HUES48 (cell line): ENCODE data around the gene PDE4B.

Source experiments
- H3K27ac ChIP-seq: one replicate; pipeline ENCODE4 v1.7.0; 2013; ENCODE audit warnings: low read depth, low read length, inconsistent platforms
- H3K27me3 ChIP-seq: 2 replicates; pipeline ENCODE4 v1.6.1; 2013; ENCODE audit warnings: mild to moderate bottlenecking, low read length; ENCODE audit not compliant: control insufficient read depth, insufficient read depth
- H3K36me3 ChIP-seq: 2 replicates; pipeline ENCODE4 v1.6.1; 2013; ENCODE audit warnings: low read length; ENCODE audit not compliant: control insufficient read depth, insufficient read depth
- H3K4me1 ChIP-seq: 2 replicates; pipeline ENCODE4 v1.6.1; 2013; ENCODE audit warnings: mild to moderate bottlenecking, low read length; ENCODE audit not compliant: control insufficient read depth, insufficient read depth
- H3K4me3 ChIP-seq: 2 replicates; pipeline ENCODE4 v1.5.1; 2013; ENCODE audit warnings: mild to moderate bottlenecking, low read depth, low read length
- H3K9ac ChIP-seq: 2 replicates; pipeline ENCODE4 v1.6.1; 2013; ENCODE audit warnings: mild to moderate bottlenecking, low read depth, low read length, moderate library complexity
- H3K9me3 ChIP-seq: 2 replicates; pipeline ENCODE4 v1.6.1; 2013; ENCODE audit warnings: low read length; ENCODE audit not compliant: control insufficient read depth, insufficient read depth

Gene PDE4B

GRCh38 chr1:66326867-66327266 is 534.2 kb downstream of the PDE4B start:
- no peak overlapping the region for H3K27ac ChIP-seq
- no peak overlapping the region for H3K9ac ChIP-seq
- H3K4me3 ChIP-seq, result no peak overlapping the region
- peaks cover 19% of the 10 kb centered on the region for H3K4me1 ChIP-seq
- no peaks in the 10 kb centered on the region for H3K36me3 ChIP-seq
- no peaks in the 10 kb centered on the region for H3K27me3 ChIP-seq
- no peaks in the 10 kb centered on the region for H3K9me3 ChIP-seq

GRCh38 chr1:66327588-66327987 is 534.9 kb downstream of the PDE4B start:
- peaks cover 25% of the 10 kb centered on the region for H3K4me1 ChIP-seq
- no peaks in the 10 kb centered on the region for H3K9me3 ChIP-seq
- H3K27me3 ChIP-seq, result no peaks in the 10 kb centered on the region
- H3K27ac ChIP-seq, result no peak overlapping the region
- no peak overlapping the region for H3K9ac ChIP-seq
- no peak overlapping the region for H3K4me3 ChIP-seq
- H3K36me3 ChIP-seq, result no peaks in the 10 kb centered on the region

GRCh38 chr1:66328896-66329295 is 536.2 kb downstream of the PDE4B start:
- no peak overlapping the region for H3K27ac ChIP-seq
- peaks cover 34% of the 10 kb centered on the region for H3K4me1 ChIP-seq
- H3K36me3 ChIP-seq, result no peaks in the 10 kb centered on the region
- no peak overlapping the region for H3K4me3 ChIP-seq
- H3K9ac ChIP-seq, result no peak overlapping the region
- H3K9me3 ChIP-seq, result no peaks in the 10 kb centered on the region
- no peaks in the 10 kb centered on the region for H3K27me3 ChIP-seq

- no peak overlapping the region for H3K9ac ChIP-seq
- H3K4me3 ChIP-seq, result no peak overlapping the region
- H3K27me3 ChIP-seq, result no peaks in the 10 kb centered on the region
- H3K27ac ChIP-seq, result no peak overlapping the region
- no peaks in the 10 kb centered on the region for H3K36me3 ChIP-seq
- H3K9me3 ChIP-seq, result no peaks in the 10 kb centered on the region
- peaks cover 48% of the 10 kb centered on the region for H3K4me1 ChIP-seq
These were observed 538.0 kb downstream of the PDE4B start for GRCh38 chr1:66330722-66331141.

- no peaks in the 10 kb centered on the region for H3K27me3 ChIP-seq
- peak overlapping the region; percentile 58 for H3K27ac ChIP-seq
- no peaks in the 10 kb centered on the region for H3K9me3 ChIP-seq
- H3K36me3 ChIP-seq, result no peaks in the 10 kb centered on the region; the same call in 1 of the 2 replicates
- peak overlapping the region; percentile 68 for H3K4me3 ChIP-seq
- peak overlapping the region; percentile 35; the same call in 1 of the 2 replicates for H3K9ac ChIP-seq
- peaks cover 58% of the 10 kb centered on the region for H3K4me1 ChIP-seq
These were observed 539.2 kb downstream of the PDE4B start for GRCh38 chr1:66331658-66332547.

- H3K27me3 ChIP-seq, result no peaks in the 10 kb centered on the region
- H3K9me3 ChIP-seq, result no peaks in the 10 kb centered on the region
- H3K27ac ChIP-seq, result no peak overlapping the region
- peaks cover 58% of the 10 kb centered on the region for H3K4me1 ChIP-seq
- peak overlapping the region; percentile 35; the same call in 1 of the 2 replicates for H3K9ac ChIP-seq
- no peaks in the 10 kb centered on the region; the same call in 1 of the 2 replicates for H3K36me3 ChIP-seq
- H3K4me3 ChIP-seq, result peak overlapping the region; percentile 68
These were observed 539.8 kb downstream of the PDE4B start for GRCh38 chr1:66332548-66332901.

GRCh38 chr1:66333466-66334199 is 540.9 kb downstream of the PDE4B start:
- H3K9me3 ChIP-seq, result no peaks in the 10 kb centered on the region
- peak overlapping the region; percentile 68 for H3K4me3 ChIP-seq
- H3K36me3 ChIP-seq, result no peaks in the 10 kb centered on the region; the same call in 1 of the 2 replicates
- peaks cover 58% of the 10 kb centered on the region for H3K4me1 ChIP-seq
- no peaks in the 10 kb centered on the region for H3K27me3 ChIP-seq
- no peak overlapping the region for H3K27ac ChIP-seq
- H3K9ac ChIP-seq, result peak overlapping the region; percentile 42; the same call in 1 of the 2 replicates

GRCh38 chr1:66334318-66334717 is 541.6 kb downstream of the PDE4B start:
- no peak overlapping the region for H3K27ac ChIP-seq
- no peaks in the 10 kb centered on the region for H3K9me3 ChIP-seq
- H3K4me1 ChIP-seq, result peaks cover 58% of the 10 kb centered on the region
- no peak overlapping the region for H3K9ac ChIP-seq
- no peaks in the 10 kb centered on the region; the same call in 1 of the 2 replicates for H3K36me3 ChIP-seq
- no peaks in the 10 kb centered on the region for H3K27me3 ChIP-seq
- H3K4me3 ChIP-seq, result peak overlapping the region; percentile 68

GRCh38 chr1:66335125-66335524 is 542.4 kb downstream of the PDE4B start:
- H3K36me3 ChIP-seq, result no peaks in the 10 kb centered on the region; the same call in 1 of the 2 replicates
- H3K4me1 ChIP-seq, result peaks cover 62% of the 10 kb centered on the region
- H3K27me3 ChIP-seq, result no peaks in the 10 kb centered on the region
- no peak overlapping the region for H3K27ac ChIP-seq
- H3K9ac ChIP-seq, result no peak overlapping the region
- peak overlapping the region; percentile 13; the same call in 1 of the 2 replicates for H3K4me3 ChIP-seq
- H3K9me3 ChIP-seq, result no peaks in the 10 kb centered on the region

- Histone ChIP-seq H3K27me3 (no peaks in the 10 kb centered on the region), H3K4me1 (peaks cover 61% of the 10 kb centered on the region), H3K9me3 (no peaks in the 10 kb centered on the region), H3K36me3 (no peaks in the 10 kb centered on the region; the same call in 1 of the 2 replicates), H3K27ac (no peak overlapping the region), H3K9ac (no peak overlapping the region), H3K4me3 (no peak overlapping the region)
These were observed 543.4 kb downstream of the PDE4B start for GRCh38 chr1:66335859-66336640.
